ENCODE results near the gene TIMMDC1.

GRCh38 chr3:119557877-119558269, 59.5 kb downstream of the TIMMDC1 start:
- TF ChIP-seq, protein P1, sequence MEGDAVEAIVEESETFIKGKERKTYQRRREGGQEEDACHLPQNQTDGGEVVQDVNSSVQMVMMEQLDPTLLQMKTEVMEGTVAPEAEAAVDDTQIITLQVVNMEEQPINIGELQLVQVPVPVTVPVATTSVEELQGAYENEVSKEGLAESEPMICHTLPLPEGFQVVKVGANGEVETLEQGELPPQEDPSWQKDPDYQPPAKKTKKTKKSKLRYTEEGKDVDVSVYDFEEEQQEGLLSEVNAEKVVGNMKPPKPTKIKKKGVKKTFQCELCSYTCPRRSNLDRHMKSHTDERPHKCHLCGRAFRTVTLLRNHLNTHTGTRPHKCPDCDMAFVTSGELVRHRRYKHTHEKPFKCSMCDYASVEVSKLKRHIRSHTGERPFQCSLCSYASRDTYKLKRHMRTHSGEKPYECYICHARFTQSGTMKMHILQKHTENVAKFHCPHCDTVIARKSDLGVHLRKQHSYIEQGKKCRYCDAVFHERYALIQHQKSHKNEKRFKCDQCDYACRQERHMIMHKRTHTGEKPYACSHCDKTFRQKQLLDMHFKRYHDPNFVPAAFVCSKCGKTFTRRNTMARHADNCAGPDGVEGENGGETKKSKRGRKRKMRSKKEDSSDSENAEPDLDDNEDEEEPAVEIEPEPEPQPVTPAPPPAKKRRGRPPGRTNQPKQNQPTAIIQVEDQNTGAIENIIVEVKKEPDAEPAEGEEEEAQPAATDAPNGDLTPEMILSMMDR (IDR thresholded peaks at IDR 0.05) = no peak
- no peak for TF ChIP-seq EZH2phosphoT487 (IDR thresholded peaks at IDR 0.05)

Data from neural progenitor cell (in vitro differentiated cells).